HepG2 (cell line): Measurements from ENCODE around the gene TATDN3. TPM values are rescaled to one million over a fixed set of nuclear protein-coding genes. Genes with fewer than 3 reads are reported as not detected.

Experiments
- BORCS8-MEF2B ChIP-seq: sonication (generic); formaldehyde crosslinking; IDR thresholded peaks from 2 replicates; pipeline ENCODE4 v1.8.0; 2022; ENCODE audit warnings: mild to moderate bottlenecking, missing genetic modification reagents
- CSRNP1 ChIP-seq: sonication (generic); formaldehyde crosslinking; IDR thresholded peaks from 2 replicates; pipeline ENCODE4 v1.8.1; 2023; ENCODE audit warnings: mild to moderate bottlenecking, missing genetic modification reagents
- DNMT1 ChIP-seq: sonication (generic); formaldehyde crosslinking; IDR thresholded peaks from 2 replicates; pipeline ENCODE4 v1.5.1; 2020; ENCODE audit warnings: mild to moderate bottlenecking, missing genetic modification reagents
- E2F1 ChIP-seq: sonication (generic); formaldehyde crosslinking; IDR thresholded peaks from 2 replicates; pipeline ENCODE4 v1.5.0; 2020; ENCODE audit warnings: missing genetic modification reagents
- FIP1L1 ChIP-seq: fragments of 200-400 bp; formaldehyde crosslinking; IDR thresholded peaks from 2 replicates; pipeline ENCODE4 v1.6.1; 2018; ENCODE audit warnings: low read depth, mild to moderate bottlenecking, low read length, moderate library complexity, borderline replicate concordance; ENCODE audit not compliant: insufficient read depth
- FOSL2 ChIP-seq: sonication (generic); formaldehyde crosslinking; IDR thresholded peaks from 2 replicates; pipeline ENCODE4 v1.4.0; 2020; ENCODE audit warnings: missing genetic modification reagents
- GABPA ChIP-seq, 2 experiments: IDR thresholded peaks; 2 replicates each; pipeline ENCODE4 v1.6.1; 2011 to 2016; ENCODE audit warnings: low read depth in 2 of 2, low read length in 1 of 2, missing biosample characterization in 1 of 2, missing genetic modification characterization in 1 of 2
- MAFF ChIP-seq: IDR thresholded peaks from 2 replicates; pipeline ENCODE4 v1.6.1; 2011; ENCODE audit warnings: low read depth, low read length, improper control_type of control experiment
- MXI1 ChIP-seq: IDR thresholded peaks from 3 replicates; pipeline ENCODE4 v1.6.1; 2012; ENCODE audit warnings: low read depth, low read length, inconsistent platforms, borderline replicate concordance
- MYC ChIP-seq: sonication (generic); formaldehyde crosslinking; IDR thresholded peaks from 2 replicates; pipeline ENCODE4 v1.9.0; 2021; ENCODE audit warnings: missing genetic modification reagents, borderline replicate concordance
- NR1H2 ChIP-seq: sonication (generic); formaldehyde crosslinking; IDR thresholded peaks from 2 replicates; pipeline ENCODE4 v1.8.1; 2022; ENCODE audit warnings: low read depth, missing genetic modification reagents, borderline replicate concordance
- RFXAP ChIP-seq: sonication (generic); formaldehyde crosslinking; IDR thresholded peaks from 2 replicates; pipeline ENCODE4 v1.4.0; 2020; ENCODE audit warnings: missing genetic modification reagents, borderline replicate concordance
- ZBED4 ChIP-seq: sonication (generic); formaldehyde crosslinking; IDR thresholded peaks from 2 replicates; pipeline ENCODE4 v1.4.0; 2020; ENCODE audit warnings: missing genetic modification reagents, borderline replicate concordance
- ZFX ChIP-seq: sonication (generic); formaldehyde crosslinking; IDR thresholded peaks from 2 replicates; pipeline ENCODE4 v1.4.0; 2020; ENCODE audit warnings: mild to moderate bottlenecking, low read depth, missing genetic modification reagents, moderate library complexity
- ZNF512B ChIP-seq: sonication (generic); formaldehyde crosslinking; IDR thresholded peaks from 2 replicates; pipeline ENCODE4 v1.5.1; 2020; ENCODE audit warnings: missing genetic modification reagents, mild to moderate bottlenecking, borderline replicate concordance
- ZNF530 ChIP-seq: sonication (generic); formaldehyde crosslinking; IDR thresholded peaks from 2 replicates; pipeline ENCODE4 v1.5.0; 2020; ENCODE audit warnings: low read depth, mild to moderate bottlenecking, missing genetic modification reagents
- ZNF543 ChIP-seq: sonication (generic); formaldehyde crosslinking; IDR thresholded peaks from 2 replicates; pipeline ENCODE4 v1.4.0; 2020; ENCODE audit warnings: mild to moderate bottlenecking, missing genetic modification reagents
- ZSCAN29 ChIP-seq: sonication (generic); formaldehyde crosslinking; conservative IDR thresholded peaks from 2 replicates; pipeline ENCODE4 v1.4.0; 2020; ENCODE audit warnings: mild to moderate bottlenecking, missing genetic modification reagents
- polyA plus RNA-seq, 8 experiments: library from polyadenylated mRNA; depleted of rRNA in 3 of 8; stranded (reverse) in 7 of 8; unstranded in 1 of 8; fragments of >200 nt; fragmentation: Illumina TruSeq in 4 of 8; extraction: Trizol in 4 of 8; gene quantifications; 2 replicates each; pipeline versions ENCODE4 v1.2.1 to v1.2.3, GENCODE V29; 2011 to 2016; ENCODE audit warnings: low read depth in 4 of 8, missing spikeins in 1 of 8, mixed read lengths in 1 of 8; ENCODE audit not compliant: insufficient read depth in 1 of 8
- total RNA-seq, 5 experiments: library from RNA; depleted of rRNA; stranded (reverse); fragments of >200 nt; fragmentation: Illumina TruSeq; extraction: Trizol; gene quantifications; 2 replicates each; pipeline ENCODE4 v1.2.3, GENCODE V29; 2016; ENCODE audit warnings: low read depth in 1 of 5

Gene TATDN3
- total and polyA plus RNA-seq, 2 of the 13 experiments (the other 11 are each of a cell fraction or from before 2014, with no cell fraction given), result 7.3 to 8.6 TPM

GRCh38 chr1:212857992-212858460 is 66.3 kb downstream of the TATDN3 start, which contains the start of gene FLVCR1 (continued):
- TF ChIP-seq ZNF543 (CRISPR knock-in tag), result 0 out of 2 replicates have a peak, but pooled peaks have one; percentile 28
- TF ChIP-seq ZSCAN29 (CRISPR knock-in tag), result peak; percentile 34; the same call in 1 of the 2 replicates
- TF ChIP-seq MXI1, result peak; percentile 71; the same call in 1 of the 3 replicates
- no peak for TF ChIP-seq GABPA (IDR thresholded peaks at IDR 0.05; ENCODE audit: low read depth, low read length)
- TF ChIP-seq GABPA (CRISPR knock-in tag; IDR thresholded peaks at IDR 0.05; ENCODE audit: low read depth), result peak; percentile 68
- TF ChIP-seq FOSL2 (CRISPR knock-in tag), result no peak
- no peak for TF ChIP-seq NR1H2 (CRISPR knock-in tag)
- no peak for TF ChIP-seq CSRNP1 (CRISPR knock-in tag)
- TF ChIP-seq ZFX (CRISPR knock-in tag), result peak; percentile 72
- TF ChIP-seq MAFF, result no peak
- TF ChIP-seq DNMT1 (CRISPR knock-in tag), result 0 out of 2 replicates have a peak, but pooled peaks have one; percentile 27
- TF ChIP-seq FIP1L1, result no peak
- no peak; the same call in 1 of the 2 replicates for TF ChIP-seq E2F1
- TF ChIP-seq ZNF512B (CRISPR knock-in tag), result no peak
- TF ChIP-seq BORCS8-MEF2B (CRISPR knock-in tag), result peak; percentile 78
- TF ChIP-seq RFXAP (CRISPR knock-in tag), result peak; percentile 59; the same call in 1 of the 2 replicates
- peak; percentile 85 for TF ChIP-seq MYC (CRISPR knock-in tag)
- no peak for TF ChIP-seq ZBED4 (CRISPR knock-in tag)
- no peak for TF ChIP-seq ZNF530
